HG02588 (cell line): ENCODE data around the gene RNF223.
"Not testable (repeated sequence)": the region's sequence is repeated elsewhere in the genome, so short reads cannot be mapped to it uniquely, and the experiment has no call there.

Experiments used
- ATAC-seq: cut with Tn5 transposase; IDR thresholded peaks from one replicate; pipeline ENCODE4 v1.9.1; 2021; ENCODE audit warnings: mild to moderate bottlenecking, moderate library complexity; ENCODE audit not compliant: unreplicated experiment

RNF223 gene

GRCh38 chr1:1074631-1075147, 583 bp upstream of the RNF223 start:
- no peak for ATAC-seq

GRCh38 chr1:1072849-1073742, 1.0 kb downstream of the RNF223 start:
- no peak for ATAC-seq

GRCh38 chr1:1072299-1072848, 1.7 kb downstream of the RNF223 start:
- ATAC-seq, result no peak

- no peak for ATAC-seq
Measured at GRCh38 chr1:1071486-1072298, 2.4 kb downstream of the RNF223 start.

- ATAC-seq, result no peak
Measured at GRCh38 chr1:1069711-1070676, 4.1 kb downstream of the RNF223 start.

GRCh38 chr1:1069056-1069710, 4.9 kb downstream of the RNF223 start:
- ATAC-seq, result peak; percentile 40

- no peak for ATAC-seq
Measured at GRCh38 chr1:1068517-1069055, 5.5 kb downstream of the RNF223 start.

GRCh38 chr1:1067860-1068516, 6.1 kb downstream of the RNF223 start:
- ATAC-seq, result no peak

GRCh38 chr1:1067284-1067859, 6.7 kb downstream of the RNF223 start:
- ATAC-seq, result no peak

- no peak for ATAC-seq
Measured at GRCh38 chr1:1066403-1067283, 7.5 kb downstream of the RNF223 start.

GRCh38 chr1:1065940-1066304, 8.2 kb downstream of the RNF223 start:
- ATAC-seq, result not testable (repeated sequence)

- no peak for ATAC-seq
Measured at GRCh38 chr1:1065265-1065939, 8.7 kb downstream of the RNF223 start.

GRCh38 chr1:1063945-1064831, 9.9 kb downstream of the RNF223 start:
- peak; percentile 54 for ATAC-seq

GRCh38 chr1:1063261-1063944, 10.7 kb downstream of the RNF223 start:
- ATAC-seq, result no peak

- ATAC-seq, result no peak
Measured at GRCh38 chr1:1062348-1063163, 11.6 kb downstream of the RNF223 start.
